HG02943 (cell line): Measurements from ENCODE around the gene AOPEP.
"Not testable (repeated sequence)": the region's sequence is repeated elsewhere in the genome, so short reads cannot be mapped to it uniquely, and the experiment has no call there.

Experiments
- ATAC-seq: cut with Tn5 transposase; IDR thresholded peaks from one replicate; pipeline ENCODE4 v1.9.1; 2021; ENCODE audit warnings: mild to moderate bottlenecking, low read depth, moderate library complexity; ENCODE audit not compliant: unreplicated experiment

Gene AOPEP

DNA sequence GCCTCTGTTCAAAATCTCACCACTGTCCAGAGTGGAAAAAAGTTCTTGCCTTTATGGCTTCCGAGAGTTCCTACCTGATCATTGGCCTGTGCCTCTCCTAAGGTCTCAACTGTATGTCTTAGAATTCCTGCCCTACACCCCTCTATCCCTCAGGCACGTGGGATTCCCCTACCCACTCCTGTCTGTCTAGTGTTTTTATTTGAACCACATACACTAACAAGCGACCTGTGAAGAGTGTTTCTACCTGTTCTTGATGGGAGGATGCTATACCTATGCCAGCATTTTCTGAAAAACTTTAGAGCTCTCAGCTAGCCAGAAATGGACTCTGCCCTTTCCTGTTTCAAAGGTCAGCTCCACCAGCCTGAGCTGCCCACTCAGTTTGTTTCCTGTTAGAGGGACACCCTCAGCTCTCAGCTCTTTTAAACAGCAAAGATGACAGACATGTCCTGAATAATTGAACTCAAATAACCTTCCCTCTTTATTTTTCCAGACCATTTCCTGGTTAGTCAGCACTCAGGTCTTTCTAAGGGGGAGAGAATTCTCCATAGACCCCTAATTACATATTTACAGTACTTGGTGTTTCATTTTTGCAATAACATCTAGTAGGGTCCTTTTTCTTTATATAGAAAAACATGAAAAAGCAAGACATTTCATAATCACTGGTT is 214.8 kb downstream of the AOPEP start:
- ATAC-seq, result no peak

- no peak for ATAC-seq
These were observed 218.1 kb downstream of the AOPEP start for GRCh38 chr9:94944626-94945025.

DNA sequence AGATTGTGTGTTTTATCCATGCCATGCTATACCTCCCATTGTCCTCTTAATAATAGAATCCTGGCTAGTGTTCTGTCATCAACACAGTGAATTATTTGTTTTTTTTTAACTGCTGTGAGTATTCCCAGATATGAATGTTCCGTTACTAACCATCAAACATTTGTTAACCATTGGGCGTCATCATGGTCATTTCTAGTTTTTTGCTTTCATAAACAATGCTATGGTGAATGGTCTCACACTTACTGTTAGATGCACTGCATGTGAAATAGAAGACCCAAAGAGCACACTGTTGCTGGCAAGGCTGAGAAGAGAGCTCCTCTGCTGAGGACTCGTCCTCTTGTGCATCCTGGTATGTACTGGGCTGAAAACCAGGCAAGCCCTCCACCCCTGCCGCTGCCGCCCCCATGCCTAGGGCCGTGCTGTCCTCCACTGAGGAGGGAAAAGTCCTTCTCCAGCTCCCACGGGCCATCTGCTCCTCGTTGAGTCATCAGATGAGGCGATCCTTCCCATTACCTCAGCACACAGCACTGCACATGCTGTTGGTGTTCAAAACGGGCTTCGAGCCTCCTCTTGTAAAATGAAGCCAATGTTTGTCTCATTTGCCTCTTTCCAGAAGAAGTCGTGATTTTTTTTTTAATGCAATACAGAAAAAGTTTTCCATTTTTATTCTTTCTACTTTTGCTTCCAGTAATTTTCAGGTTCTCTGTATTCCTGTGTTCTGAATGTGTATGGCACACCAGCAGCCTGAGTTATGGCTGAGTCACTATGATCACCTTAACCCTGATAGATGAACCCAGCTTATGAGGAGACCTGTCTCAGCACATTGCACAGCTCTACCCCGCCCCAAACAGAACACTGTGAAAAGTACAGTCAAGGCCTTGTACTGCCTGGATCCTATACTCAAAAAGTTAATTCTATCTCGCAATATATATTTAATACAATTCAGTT is 219.0 kb downstream of the AOPEP start:
- no peak for ATAC-seq

GRCh38 chr9:94946256-94946655 is 219.8 kb downstream of the AOPEP start:
- no peak for ATAC-seq

DNA sequence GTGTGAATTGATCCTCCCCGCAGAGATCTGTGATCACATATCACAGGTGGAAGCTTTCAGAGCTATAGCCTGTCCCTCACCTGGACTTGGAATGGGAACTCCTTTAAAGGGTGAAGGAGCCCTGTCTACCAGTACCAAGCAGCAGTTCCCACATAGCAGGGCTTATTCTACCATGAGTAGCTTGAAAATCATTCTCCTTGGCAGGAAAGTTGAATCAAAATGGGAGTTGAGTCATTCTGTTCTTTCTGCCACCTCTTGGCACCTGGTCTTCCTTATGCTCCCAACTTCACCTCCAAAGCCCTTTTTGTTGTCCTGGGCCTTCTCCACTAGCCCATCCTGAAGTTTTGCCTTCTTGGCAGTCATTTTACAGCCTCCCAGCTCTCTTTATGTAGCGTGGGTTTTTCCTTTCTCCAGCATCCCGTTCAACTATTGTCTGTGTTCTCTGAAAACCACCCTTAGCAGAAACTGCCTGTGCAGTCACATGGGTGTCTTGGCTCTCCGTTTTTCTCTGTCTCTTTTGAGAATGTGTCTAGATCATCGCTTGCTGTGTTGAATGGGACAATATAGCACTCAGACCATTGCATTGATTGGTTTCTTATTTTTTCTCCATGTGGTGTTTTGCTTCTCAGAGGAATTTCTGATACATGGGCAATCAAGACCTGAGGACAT is 222.2 kb downstream of the AOPEP start:
- ATAC-seq, result no peak

DNA sequence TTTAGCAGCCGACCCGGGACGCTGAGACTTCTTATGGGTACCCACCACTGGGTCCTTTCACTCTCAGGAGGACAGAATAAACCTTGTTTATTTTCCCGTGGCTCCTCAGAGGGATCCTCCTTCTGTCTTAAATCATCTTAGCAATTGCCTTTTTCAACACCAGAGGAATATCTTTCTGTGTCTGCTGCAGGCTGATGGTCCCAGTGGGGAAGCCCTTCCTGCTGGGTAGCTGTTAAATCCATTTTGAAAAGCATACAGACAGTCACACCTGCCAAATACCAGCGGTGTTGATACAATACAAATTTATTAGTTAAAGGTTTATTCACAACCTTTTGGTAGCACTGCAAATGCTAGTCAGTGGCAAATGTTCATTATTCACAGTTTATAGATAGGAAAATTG is 222.9 kb downstream of the AOPEP start:
- ATAC-seq, result no peak

GRCh38 chr9:94950040-94950578 is 223.6 kb downstream of the AOPEP start:
- no peak for ATAC-seq

GRCh38 chr9:94950579-94951323 is 224.3 kb downstream of the AOPEP start:
- no peak for ATAC-seq

- ATAC-seq, result no peak
These were observed 225.0 kb downstream of the AOPEP start for GRCh38 chr9:94951324-94952135.

DNA sequence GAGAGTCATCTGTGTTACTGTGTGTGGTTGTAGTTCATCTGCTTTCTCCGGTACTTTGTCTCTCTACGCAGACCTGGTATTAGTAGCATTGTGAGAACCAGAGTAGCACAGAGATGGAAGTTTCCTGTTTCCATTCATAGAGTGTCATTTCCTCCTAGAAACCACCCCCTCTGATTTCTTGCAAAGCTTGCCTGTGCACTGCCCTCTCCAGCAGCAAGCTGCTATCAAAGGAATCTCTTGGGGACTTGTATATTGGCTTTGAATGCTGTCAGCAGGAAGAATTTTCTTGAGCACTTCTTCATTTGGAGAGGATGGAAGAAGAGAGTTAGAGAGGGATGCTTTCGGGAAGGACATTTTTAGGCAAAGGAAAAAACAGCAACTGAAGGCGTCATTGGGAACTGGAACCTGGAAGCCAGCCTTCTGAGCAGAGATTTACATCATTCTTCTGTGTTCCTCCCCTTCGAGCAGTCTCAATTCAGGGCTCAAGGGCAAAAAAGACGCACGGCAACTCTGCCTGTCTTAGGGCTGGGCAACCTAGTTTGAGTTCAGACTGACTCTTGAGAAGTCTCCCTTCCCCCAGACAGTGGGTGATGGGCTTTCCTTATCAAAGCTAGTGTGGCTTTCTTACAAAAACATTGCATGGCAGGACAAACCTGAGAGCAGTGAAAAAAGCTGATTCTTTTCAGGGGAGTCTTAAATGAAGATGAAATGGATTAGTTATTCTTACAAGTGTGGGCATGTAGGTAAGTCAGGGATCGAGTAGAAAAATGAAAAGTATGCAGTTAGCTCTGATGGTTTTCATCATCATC is 226.3 kb downstream of the AOPEP start:
- no peak for ATAC-seq

- ATAC-seq, result no peak
These were observed 230.2 kb downstream of the AOPEP start for GRCh38 chr9:94956731-94957130.

- ATAC-seq, result no peak
These were observed 234.5 kb downstream of the AOPEP start for GRCh38 chr9:94960964-94961363.

- ATAC-seq, result no peak
These were observed 235.4 kb downstream of the AOPEP start for GRCh38 chr9:94961870-94962269.

- not testable (repeated sequence) for ATAC-seq
These were observed 239.1 kb downstream of the AOPEP start for GRCh38 chr9:94965631-94966030.

- ATAC-seq, result not testable (repeated sequence)
These were observed 239.5 kb downstream of the AOPEP start for GRCh38 chr9:94966046-94966445.

GRCh38 chr9:94967482-94967881 is 241.0 kb downstream of the AOPEP start:
- ATAC-seq, result no peak

DNA sequence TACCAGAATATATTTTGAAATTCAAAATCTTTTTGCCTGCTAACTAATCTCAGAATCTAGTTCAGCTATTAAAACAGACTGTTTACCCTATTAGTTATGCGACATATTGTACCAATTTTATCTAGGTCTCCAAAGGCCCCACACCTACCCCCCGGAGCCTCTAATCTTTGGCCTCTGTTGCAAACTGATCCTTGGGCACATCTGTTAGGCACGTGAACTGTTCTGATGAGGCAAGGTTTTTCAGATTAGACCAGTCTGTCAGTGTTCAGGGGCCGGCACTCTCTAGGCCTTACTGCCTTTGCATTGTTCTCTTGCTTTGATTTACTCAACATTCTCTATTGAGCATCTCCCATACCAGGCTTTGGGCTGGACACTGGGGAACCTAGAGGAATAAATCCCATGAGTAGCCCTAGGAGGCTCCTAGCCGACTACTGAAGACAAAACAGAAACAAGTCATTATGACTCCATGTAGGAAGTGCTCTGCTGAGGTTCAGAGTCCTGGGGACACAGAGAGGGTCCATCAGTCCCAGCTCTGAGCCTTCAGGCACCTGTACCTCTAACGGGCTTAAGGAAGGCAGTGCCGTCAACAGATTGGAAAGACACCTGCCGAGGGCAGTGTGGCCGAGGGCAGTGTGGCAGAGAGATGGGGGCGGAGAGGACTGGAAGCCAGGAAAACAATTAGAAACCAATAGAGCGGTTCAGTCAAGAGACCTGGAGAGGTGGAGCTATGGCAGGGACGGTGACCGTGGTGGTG is 245.1 kb downstream of the AOPEP start:
- no peak for ATAC-seq

DNA sequence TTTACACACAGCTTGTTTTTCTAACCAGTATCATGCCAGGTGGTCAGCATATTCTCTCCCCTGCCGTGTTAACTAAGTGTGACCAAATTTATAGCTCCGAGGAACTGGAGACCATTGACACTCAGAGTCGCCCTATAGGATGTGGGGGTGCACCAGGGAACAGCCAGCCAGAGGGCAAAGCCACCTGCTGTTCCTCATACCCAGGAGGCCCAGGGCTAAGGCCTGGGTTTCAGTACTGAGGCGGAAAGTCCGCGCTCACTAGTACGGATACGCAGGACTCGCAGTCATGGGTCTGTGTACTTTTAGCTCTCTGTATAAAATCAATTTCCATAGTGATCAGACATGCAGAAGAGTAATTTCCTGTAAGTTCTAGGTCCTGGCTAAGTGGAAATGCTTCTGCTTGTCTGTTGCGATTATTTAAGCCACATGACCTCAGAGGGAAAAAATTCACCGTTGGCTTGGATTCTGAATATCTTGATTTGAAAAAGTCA is 247.0 kb downstream of the AOPEP start:
- ATAC-seq, result no peak
